HFFc6 (cell line): ENCODE data around the gene NGF. TPM values are rescaled to one million over a fixed set of nuclear protein-coding genes. Genes with fewer than 3 reads are reported as not detected.

Source experiments
- DNase-seq: peaks from one replicate; pipeline ENCODE4 v3.0.0-alpha.2; 2018
- H3K27ac Mint-ChIP-seq: 2 replicates; pipeline ENCODE4 v1.8.0; 2020; ENCODE audit warnings: mild to moderate bottlenecking, mixed read lengths
- H3K27me3 Mint-ChIP-seq: 2 replicates; pipeline ENCODE4 v1.8.0; 2021; ENCODE audit warnings: mild to moderate bottlenecking, moderate library complexity, mixed read lengths; ENCODE audit not compliant: insufficient read depth
- H3K36me3 Mint-ChIP-seq: 2 replicates; pipeline ENCODE4 v1.8.0; 2021; ENCODE audit warnings: low read depth, mixed read lengths
- H3K4me1 Mint-ChIP-seq: 2 replicates; pipeline ENCODE4 v1.8.0; 2020; ENCODE audit warnings: low read depth, mixed read lengths
- H3K4me3 Mint-ChIP-seq: 2 replicates; pipeline ENCODE4 v1.8.0; 2020; ENCODE audit warnings: mild to moderate bottlenecking, moderate library complexity, mixed read lengths
- H3K9me3 Mint-ChIP-seq: 2 replicates; pipeline ENCODE4 v1.8.0; 2020; ENCODE audit warnings: mild to moderate bottlenecking, mixed read lengths
- total RNA-seq, 6 experiments: library from RNA; stranded (reverse); fragmentation: NEBNext Ultra II Directional; extraction: Animal tissue kit (Norgen Biotek cat#: 25700); gene quantifications; 2 replicates in 1 of 6; 3 replicates in 5 of 6; pipeline ENCODE4 v1.2.3, GENCODE V29; 2021
- TF ChIP-seq, protein P1 (sequence below): fragments of 200-600 bp; sonication (generic); IDR thresholded peaks from 2 replicates; pipeline ENCODE4 v1.5.0; 2021; ENCODE audit warnings: antibody characterized with exemption, mild to moderate bottlenecking

NGF gene
- total RNA-seq, 6 experiments from 2014 or later: 44.4 to 53.8 (median 51.0) TPM

GRCh38 chr1:115336741-115337140 lies 1.3 kb downstream of the NGF start:
- peak overlapping the region; percentile 97 for H3K27ac Mint-ChIP-seq
- DNase-seq: no peak
- peaks cover 49% of the 10 kb centered on the region for H3K36me3 Mint-ChIP-seq
- H3K9me3 Mint-ChIP-seq: no peaks in the 10 kb centered on the region
- TF ChIP-seq, protein P1, sequence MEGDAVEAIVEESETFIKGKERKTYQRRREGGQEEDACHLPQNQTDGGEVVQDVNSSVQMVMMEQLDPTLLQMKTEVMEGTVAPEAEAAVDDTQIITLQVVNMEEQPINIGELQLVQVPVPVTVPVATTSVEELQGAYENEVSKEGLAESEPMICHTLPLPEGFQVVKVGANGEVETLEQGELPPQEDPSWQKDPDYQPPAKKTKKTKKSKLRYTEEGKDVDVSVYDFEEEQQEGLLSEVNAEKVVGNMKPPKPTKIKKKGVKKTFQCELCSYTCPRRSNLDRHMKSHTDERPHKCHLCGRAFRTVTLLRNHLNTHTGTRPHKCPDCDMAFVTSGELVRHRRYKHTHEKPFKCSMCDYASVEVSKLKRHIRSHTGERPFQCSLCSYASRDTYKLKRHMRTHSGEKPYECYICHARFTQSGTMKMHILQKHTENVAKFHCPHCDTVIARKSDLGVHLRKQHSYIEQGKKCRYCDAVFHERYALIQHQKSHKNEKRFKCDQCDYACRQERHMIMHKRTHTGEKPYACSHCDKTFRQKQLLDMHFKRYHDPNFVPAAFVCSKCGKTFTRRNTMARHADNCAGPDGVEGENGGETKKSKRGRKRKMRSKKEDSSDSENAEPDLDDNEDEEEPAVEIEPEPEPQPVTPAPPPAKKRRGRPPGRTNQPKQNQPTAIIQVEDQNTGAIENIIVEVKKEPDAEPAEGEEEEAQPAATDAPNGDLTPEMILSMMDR: no peak
- peaks cover 60% of the 10 kb centered on the region for H3K4me1 Mint-ChIP-seq
- peak overlapping the region; percentile 94 for H3K4me3 Mint-ChIP-seq
- peaks cover 2% of the 10 kb centered on the region; the same call in 1 of the 2 replicates for H3K27me3 Mint-ChIP-seq

DNA sequence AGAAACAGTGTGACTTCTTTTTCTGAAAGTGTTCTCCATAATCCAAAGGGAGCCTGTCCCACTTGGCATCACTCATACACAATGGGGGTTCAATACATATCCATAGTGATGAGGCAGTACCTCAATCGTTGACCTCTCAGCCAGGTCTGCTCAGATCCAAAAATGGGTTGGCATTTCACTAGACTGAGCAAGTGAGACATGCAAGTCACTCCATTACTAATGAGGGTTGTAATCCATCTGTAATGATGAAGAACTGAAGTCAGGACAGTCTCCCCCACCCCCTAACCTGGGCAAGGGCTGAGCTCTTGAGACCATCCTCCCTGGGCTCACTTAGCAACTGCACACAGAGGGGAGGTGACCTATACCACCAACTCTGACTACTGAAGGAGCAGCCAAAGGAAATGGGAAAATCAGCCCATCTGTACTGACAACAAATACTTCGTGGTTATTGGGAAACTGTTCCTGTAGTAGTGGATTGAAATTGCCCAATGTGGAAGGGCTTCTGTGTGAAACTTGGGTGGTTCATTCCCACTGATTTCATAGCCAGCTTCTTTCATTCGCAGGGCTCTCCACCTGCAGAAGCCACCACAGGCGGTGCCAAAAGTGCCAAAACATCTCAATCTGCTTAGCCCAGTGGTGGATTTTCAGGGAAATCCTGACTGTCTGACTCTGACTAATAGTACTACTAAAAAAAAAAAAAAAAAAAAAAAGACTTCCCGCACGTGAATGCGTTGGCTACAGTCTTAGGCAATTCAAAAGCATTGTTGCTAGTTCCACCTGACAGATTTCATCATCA lies 5.0 kb downstream of the NGF start:
- peaks cover 2% of the 10 kb centered on the region; the same call in 1 of the 2 replicates for H3K27me3 Mint-ChIP-seq
- H3K4me3 Mint-ChIP-seq: peak overlapping the region; percentile 94
- no peaks in the 10 kb centered on the region for H3K9me3 Mint-ChIP-seq
- H3K4me1 Mint-ChIP-seq: peaks cover 89% of the 10 kb centered on the region
- DNase-seq: peak; percentile 84
- H3K36me3 Mint-ChIP-seq: peaks cover 62% of the 10 kb centered on the region
- H3K27ac Mint-ChIP-seq: peak overlapping the region; percentile 97
- TF ChIP-seq, protein P1: no peak

- H3K36me3 Mint-ChIP-seq: peaks cover 64% of the 10 kb centered on the region
- H3K27me3 Mint-ChIP-seq: peaks cover 2% of the 10 kb centered on the region; the same call in 1 of the 2 replicates
- peak overlapping the region; percentile 97 for H3K27ac Mint-ChIP-seq
- H3K4me3 Mint-ChIP-seq: peak overlapping the region; percentile 94
- DNase-seq: peak; percentile 72
- TF ChIP-seq, protein P1: no peak
- H3K9me3 Mint-ChIP-seq: no peaks in the 10 kb centered on the region
- H3K4me1 Mint-ChIP-seq: peaks cover 100% of the 10 kb centered on the region
Measured at GRCh38 chr1:115331558-115332331, 6.3 kb downstream of the NGF start.

DNA sequence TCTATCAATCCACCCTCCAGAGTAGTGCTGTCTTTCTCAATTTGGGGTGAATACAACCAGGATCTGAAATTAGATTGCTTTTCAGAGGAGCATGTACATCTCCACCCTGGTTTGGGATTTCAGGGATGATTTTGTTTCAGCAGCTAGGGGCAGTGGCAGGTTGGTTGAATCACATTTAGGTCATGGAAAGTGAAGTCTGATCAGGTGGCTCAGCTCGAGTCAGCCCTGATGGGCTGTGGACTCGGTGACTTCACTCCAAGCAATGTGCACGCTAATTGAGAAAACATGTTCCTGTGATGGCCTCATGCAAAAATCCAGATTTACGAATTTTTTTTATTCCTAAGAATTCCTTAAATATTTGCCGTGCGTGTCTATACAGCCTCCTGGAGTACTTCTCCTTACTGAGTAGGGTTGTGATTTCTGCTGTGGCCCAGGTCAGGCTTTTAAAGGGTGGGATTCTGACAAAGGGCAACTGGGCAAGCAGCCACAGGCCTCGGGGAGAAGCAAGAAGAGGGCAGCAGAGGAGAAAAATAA lies 7.5 kb downstream of the NGF start:
- Mint-ChIP-seq H3K4me1 (peaks cover 100% of the 10 kb centered on the region), H3K27me3 (peaks cover 2% of the 10 kb centered on the region), H3K4me3 (peak overlapping the region; percentile 94), H3K36me3 (peaks cover 64% of the 10 kb centered on the region), H3K9me3 (no peaks in the 10 kb centered on the region), H3K27ac (peak overlapping the region; percentile 97)
- peak; percentile 98 for DNase-seq
- TF ChIP-seq, protein P1: peak; percentile 65

DNA sequence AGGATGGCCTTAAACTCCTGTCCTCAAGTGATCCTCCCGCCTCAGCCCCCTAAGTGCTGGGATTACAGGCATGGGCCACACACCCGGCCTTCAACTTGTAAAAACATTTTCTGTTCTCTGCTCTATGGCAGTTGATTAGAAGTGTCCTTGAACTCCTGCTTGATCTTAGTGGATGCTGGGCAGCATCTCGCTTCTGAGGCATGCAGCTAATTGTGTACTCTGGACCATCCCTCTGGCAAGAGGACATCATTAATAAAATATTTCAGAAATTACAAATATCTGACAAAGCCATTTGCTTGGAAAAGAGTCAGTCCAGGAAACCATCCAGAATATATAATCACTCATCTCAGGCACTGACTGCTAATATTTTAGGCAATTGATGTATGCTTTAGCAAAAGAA lies 8.1 kb downstream of the NGF start:
- H3K9me3 Mint-ChIP-seq: no peaks in the 10 kb centered on the region
- H3K27me3 Mint-ChIP-seq: peaks cover 2% of the 10 kb centered on the region
- H3K4me1 Mint-ChIP-seq: peaks cover 100% of the 10 kb centered on the region
- H3K4me3 Mint-ChIP-seq: peak overlapping the region; percentile 94
- H3K27ac Mint-ChIP-seq: peak overlapping the region; percentile 97
- DNase-seq: peak; percentile 67
- TF ChIP-seq, protein P1: no peak
- peaks cover 64% of the 10 kb centered on the region for H3K36me3 Mint-ChIP-seq
